ENCODE measurements around the gene SDHAF4.

SDHAF4 gene

GRCh38 chr6:70566751-70567382 lies at the start of gene SDHAF4:
Gene SDHAF4 (plus strand): TSS chr6:70566930. CDS start chr6:70566941, 11 bp downstream.
- Mint-ChIP-seq H3K4me3 (peak within 1 kb of the TSS; percentile 84 to 96 (median 94)), H3K27ac (peak within 1 kb of the TSS; percentile 80 to 90 (median 84)), H3K27me3 (ENCODE audit: low read depth) (peaks cover 3% of the 10 kb centered on the region), H3K36me3 (ENCODE audit: low read depth) (peaks cover 38% of the 10 kb centered on the region), H3K4me1 (peaks cover 11% of the 10 kb centered on the region), H3K9me3 (peaks cover 10% of the 10 kb centered on the region)
- TF ChIP-seq CTCF (IDR thresholded peaks at IDR 0.05; ENCODE audit: unreplicated experiment in 3 of 3) = peak in 1 of 3 experiments; percentile 24

GRCh38 chr6:70518723-70519122 lies 48.0 kb upstream of the SDHAF4 start:
- no peak for TF ChIP-seq CTCF (IDR thresholded peaks at IDR 0.05; ENCODE audit: unreplicated experiment in 3 of 3)
- Mint-ChIP-seq H3K9me3 (no peaks in the 10 kb centered on the region), H3K36me3 (ENCODE audit: low read depth) (peaks cover 8% of the 10 kb centered on the region), H3K4me1 (no peaks in the 10 kb centered on the region), H3K27me3 (ENCODE audit: low read depth) (no peaks in the 10 kb centered on the region), H3K27ac (no peak overlapping the region), H3K4me3 (no peak overlapping the region)

- TF ChIP-seq CTCF (IDR thresholded peaks at IDR 0.05; ENCODE audit: unreplicated experiment in 3 of 3) = peak in 2 of 3 experiments; percentile 24 to 52
- H3K4me3 Mint-ChIP-seq = no peak overlapping the region
- H3K27ac Mint-ChIP-seq = no peak overlapping the region
- no peaks in the 10 kb centered on the region for H3K4me1 Mint-ChIP-seq
- no peaks in the 10 kb centered on the region for H3K27me3 Mint-ChIP-seq (ENCODE audit: low read depth)
- peaks cover 4% of the 10 kb centered on the region for H3K36me3 Mint-ChIP-seq (ENCODE audit: low read depth)
- H3K9me3 Mint-ChIP-seq = no peaks in the 10 kb centered on the region
These were observed 46.2 kb upstream of the SDHAF4 start for GRCh38 chr6:70520575-70520974.

GRCh38 chr6:70524721-70525286 lies 41.9 kb upstream of the SDHAF4 start:
- H3K4me3 Mint-ChIP-seq = no peak overlapping the region
- no peaks in the 10 kb centered on the region for H3K27me3 Mint-ChIP-seq (ENCODE audit: low read depth)
- no peaks in the 10 kb centered on the region for H3K4me1 Mint-ChIP-seq
- no peak overlapping the region for H3K27ac Mint-ChIP-seq
- no peaks in the 10 kb centered on the region for H3K9me3 Mint-ChIP-seq
- no peak for TF ChIP-seq CTCF (IDR thresholded peaks at IDR 0.05; ENCODE audit: unreplicated experiment in 3 of 3)
- peaks cover 7% of the 10 kb centered on the region for H3K36me3 Mint-ChIP-seq (ENCODE audit: low read depth)

- Mint-ChIP-seq H3K27me3 (ENCODE audit: low read depth) (no peaks in the 10 kb centered on the region), H3K9me3 (no peaks in the 10 kb centered on the region), H3K36me3 (ENCODE audit: low read depth) (peaks cover 7% of the 10 kb centered on the region), H3K27ac (no peak overlapping the region), H3K4me1 (no peaks in the 10 kb centered on the region), H3K4me3 (no peak overlapping the region)
- TF ChIP-seq CTCF (IDR thresholded peaks at IDR 0.05; ENCODE audit: unreplicated experiment in 3 of 3) = no peak
These were observed 39.5 kb upstream of the SDHAF4 start for GRCh38 chr6:70527071-70527737.
